Retina (tissue), 1 donor: ENCODE results near the gene SLIT3.

Experiments
- DNase-seq: peaks from one replicate; pipeline ENCODE4 v3.0.0-alpha.2; 2016

Gene SLIT3

GRCh38 chr5:169300468-169301385 is at the start of gene SLIT3:
TSS of gene SLIT3 (minus strand) at chr5:169301139. CDS start at chr5:169300709, 430 bp downstream.
- no peak for DNase-seq

GRCh38 chr5:169350016-169350415 is 49.1 kb upstream of the SLIT3 start:
- DNase-seq = no peak

GRCh38 chr5:169347786-169348185 is 46.8 kb upstream of the SLIT3 start:
- DNase-seq = no peak

GRCh38 chr5:169344629-169345028 is 43.7 kb upstream of the SLIT3 start:
- no peak for DNase-seq

- no peak for DNase-seq
Measured at GRCh38 chr5:169343766-169344165, 42.8 kb upstream of the SLIT3 start.

GRCh38 chr5:169341556-169341955 is 40.6 kb upstream of the SLIT3 start:
- DNase-seq = no peak

GRCh38 chr5:169339869-169340268 is 38.9 kb upstream of the SLIT3 start:
- no peak for DNase-seq

GRCh38 chr5:169336242-169336641 is 35.3 kb upstream of the SLIT3 start:
- peak; percentile 12 for DNase-seq

- no peak for DNase-seq
Measured at GRCh38 chr5:169335806-169336205, 34.9 kb upstream of the SLIT3 start.

GRCh38 chr5:169333518-169333917 is 32.6 kb upstream of the SLIT3 start:
- no peak for DNase-seq

GRCh38 chr5:169331292-169331852 is 30.4 kb upstream of the SLIT3 start:
- DNase-seq = no peak

- no peak for DNase-seq
Measured at GRCh38 chr5:169328401-169328800, 27.5 kb upstream of the SLIT3 start.

GRCh38 chr5:169325273-169325672 is 24.3 kb upstream of the SLIT3 start:
- no peak for DNase-seq

- DNase-seq = no peak
Measured at GRCh38 chr5:169318556-169318955, 17.6 kb upstream of the SLIT3 start.

- no peak for DNase-seq
Measured at GRCh38 chr5:169307646-169308045, 6.7 kb upstream of the SLIT3 start.

GRCh38 chr5:169305366-169305765 is 4.4 kb upstream of the SLIT3 start:
- no peak for DNase-seq

GRCh38 chr5:169304175-169304574 is 3.2 kb upstream of the SLIT3 start:
- DNase-seq = no peak

- DNase-seq = no peak
Measured at GRCh38 chr5:169303119-169303515, 2.2 kb upstream of the SLIT3 start.

- peak; percentile 79 for DNase-seq
Measured at GRCh38 chr5:169302491-169303118, 1.7 kb upstream of the SLIT3 start.

GRCh38 chr5:169301986-169302385 is 1.0 kb upstream of the SLIT3 start:
- DNase-seq = no peak

GRCh38 chr5:169301386-169301934 is 521 bp upstream of the SLIT3 start:
- DNase-seq = peak; percentile 59

- peak; percentile 55 for DNase-seq
Measured at GRCh38 chr5:169299663-169300467, 1.1 kb downstream of the SLIT3 start.

- no peak for DNase-seq
Measured at GRCh38 chr5:169299191-169299662, 1.7 kb downstream of the SLIT3 start.
